ENCODE measurements around the gene CES1. TPM values are rescaled to one million over a fixed set of nuclear protein-coding genes. Genes with fewer than 3 reads are reported as not detected.
"Not testable (repeated sequence)": the region's sequence is repeated elsewhere in the genome, so short reads cannot be mapped to it uniquely, and the experiment has no call there.

The CES1 gene
- polyA plus RNA-seq, 1 experiment, result 1.4 TPM

DNA sequence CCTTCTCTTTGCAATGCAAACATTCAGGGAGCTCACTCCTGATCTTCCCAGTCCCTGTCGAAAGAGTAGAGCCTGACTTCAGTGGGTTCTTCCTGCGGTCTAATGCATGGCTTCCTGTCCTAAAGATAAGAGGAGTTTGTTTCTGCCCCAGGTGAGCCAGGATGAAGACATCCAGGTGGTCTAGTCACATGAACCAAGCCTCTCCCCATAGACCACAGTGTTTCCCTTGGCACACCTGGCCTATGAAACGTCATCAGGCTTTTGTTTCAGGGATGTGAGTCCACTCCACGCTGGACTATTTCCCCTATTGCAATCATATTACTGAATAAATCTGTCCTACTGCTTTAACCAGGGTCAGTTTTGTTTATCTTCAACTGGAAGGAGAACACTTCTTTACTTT lies 21.1 kb downstream of the CES1 start:
- ChIA-PET CTCF (no interaction called here), POLR2A (no interaction called here)
- H3K27ac ChIP-seq (ENCODE audit: low read depth, low read length), result no peak overlapping the region
- no peak for DNase-seq (ENCODE audit: low read depth, low spot score)
- no peak overlapping the region for H3K4me3 ChIP-seq (ENCODE audit: low read depth, low read length)
- H3K9me3 ChIP-seq (ENCODE audit: control insufficient read depth, insufficient read depth, low read length), result no peaks in the 10 kb centered on the region
- H3K27me3 ChIP-seq (ENCODE audit: control insufficient read depth, insufficient read depth, low read length), result no peaks in the 10 kb centered on the region
- no peak for TF ChIP-seq CTCF (IDR thresholded peaks at IDR 0.05; ENCODE audit: low read depth, low read length)

DNA sequence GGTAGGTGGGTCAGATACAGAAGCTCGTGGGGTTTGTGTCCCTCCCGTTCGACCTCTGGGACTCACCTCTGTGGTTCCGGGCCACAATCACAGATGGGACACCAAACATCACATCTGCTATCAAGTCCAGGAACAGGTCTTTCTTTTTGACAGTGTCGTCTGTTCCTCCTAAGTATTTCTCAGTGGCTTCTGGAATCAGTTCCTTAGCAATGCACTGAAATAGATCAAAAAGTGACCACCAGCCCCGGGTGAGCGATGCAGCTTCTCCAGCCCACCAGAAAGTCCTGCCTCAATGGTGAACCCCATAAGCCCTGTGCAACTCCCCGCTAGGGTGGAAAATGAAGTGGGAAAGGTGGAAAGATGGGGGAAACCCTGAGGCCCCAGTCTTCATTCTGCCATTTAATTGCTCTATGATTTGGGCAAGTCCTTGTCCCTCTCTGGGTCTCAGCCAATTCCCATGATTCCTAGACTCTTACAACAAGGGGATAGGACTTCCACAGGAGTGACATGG lies 22.4 kb downstream of the CES1 start:
- no peak for DNase-seq (ENCODE audit: low read depth, low spot score)
- Histone ChIP-seq H3K4me3 (ENCODE audit: low read depth, low read length) (no peak overlapping the region), H3K9me3 (ENCODE audit: control insufficient read depth, insufficient read depth, low read length) (no peaks in the 10 kb centered on the region), H3K27ac (ENCODE audit: low read depth, low read length) (no peak overlapping the region), H3K27me3 (ENCODE audit: control insufficient read depth, insufficient read depth, low read length) (no peaks in the 10 kb centered on the region)
- TF ChIP-seq CTCF (IDR thresholded peaks at IDR 0.05; ENCODE audit: low read depth, low read length), result no peak
- ChIA-PET CTCF (no interaction called here), POLR2A (no interaction called here)

DNA sequence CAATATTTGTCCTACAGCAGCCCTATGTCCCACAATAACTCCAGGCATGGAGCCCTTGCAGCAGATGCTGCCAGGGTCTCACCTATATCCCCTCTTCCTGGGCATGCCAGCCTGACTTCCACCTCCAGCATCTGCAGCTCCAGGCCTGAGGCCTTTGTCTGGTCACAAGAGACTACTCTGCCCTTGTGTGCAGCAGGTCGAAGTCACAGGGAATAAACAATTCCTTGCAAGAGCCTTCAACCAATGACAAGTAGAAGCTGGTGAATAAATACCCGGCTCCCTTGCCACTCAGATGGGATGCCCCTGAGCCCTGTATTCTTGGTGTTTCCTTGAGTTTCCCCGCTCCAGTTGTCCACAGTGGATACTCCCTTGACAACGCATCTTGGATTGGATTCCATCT lies 23.0 kb downstream of the CES1 start:
- H3K27ac ChIP-seq (ENCODE audit: low read depth, low read length), result no peak overlapping the region
- no peaks in the 10 kb centered on the region for H3K9me3 ChIP-seq (ENCODE audit: control insufficient read depth, insufficient read depth, low read length)
- no peak overlapping the region for H3K4me3 ChIP-seq (ENCODE audit: low read depth, low read length)
- ChIA-PET POLR2A (no interaction called here), CTCF (no interaction called here)
- H3K27me3 ChIP-seq (ENCODE audit: control insufficient read depth, insufficient read depth, low read length), result no peaks in the 10 kb centered on the region
- DNase-seq (ENCODE audit: low read depth, low spot score), result no peak
- no peak for TF ChIP-seq CTCF (IDR thresholded peaks at IDR 0.05; ENCODE audit: low read depth, low read length)

- Histone ChIP-seq H3K27me3 (ENCODE audit: control insufficient read depth, insufficient read depth, low read length) (no peaks in the 10 kb centered on the region), H3K9me3 (ENCODE audit: control insufficient read depth, insufficient read depth, low read length) (no peaks in the 10 kb centered on the region), H3K4me3 (ENCODE audit: low read depth, low read length) (no peak overlapping the region), H3K27ac (ENCODE audit: low read depth, low read length) (no peak overlapping the region)
- POLR2A ChIA-PET, result no interaction called here
- DNase-seq (ENCODE audit: low read depth, low spot score), result no peak
- TF ChIP-seq CTCF (IDR thresholded peaks at IDR 0.05; ENCODE audit: low read depth, low read length), result no peak
- CTCF ChIA-PET, result no interaction called here
These were observed 23.5 kb downstream of the CES1 start for GRCh38 chr16:55809386-55809785.

DNA sequence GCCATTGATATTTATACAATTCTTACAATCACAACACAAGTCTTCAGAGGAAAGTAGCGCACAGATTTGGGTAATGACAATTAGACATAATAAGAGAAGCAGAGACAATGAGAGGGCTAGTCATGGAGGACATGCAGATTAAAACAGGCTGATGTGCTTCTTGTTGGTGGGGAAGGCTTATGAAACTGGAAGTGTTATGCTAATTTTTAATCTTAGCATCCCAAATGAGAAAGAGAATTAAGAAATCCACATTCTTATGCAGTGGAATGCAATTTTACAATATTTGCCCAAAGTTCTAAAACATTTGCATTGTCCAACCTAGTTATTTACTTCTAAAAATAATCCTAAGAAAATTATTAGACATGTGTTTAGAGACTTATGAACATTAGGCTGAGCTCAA lies 24.6 kb downstream of the CES1 start:
- POLR2A ChIA-PET; DNase-seq (ENCODE audit: low read depth, low spot score); CTCF ChIA-PET; H3K9me3 ChIP-seq (ENCODE audit: control insufficient read depth, insufficient read depth, low read length); H3K27ac ChIP-seq (ENCODE audit: low read depth, low read length); H3K27me3 ChIP-seq (ENCODE audit: control insufficient read depth, insufficient read depth, low read length); H3K4me3 ChIP-seq (ENCODE audit: low read depth, low read length): not testable (repeated sequence)

GRCh38 chr16:55805104-55805503 lies 27.8 kb downstream of the CES1 start:
- H3K4me3 ChIP-seq (ENCODE audit: low read depth, low read length); CTCF ChIA-PET; H3K27ac ChIP-seq (ENCODE audit: low read depth, low read length); H3K27me3 ChIP-seq (ENCODE audit: control insufficient read depth, insufficient read depth, low read length); DNase-seq (ENCODE audit: low read depth, low spot score); POLR2A ChIA-PET; H3K9me3 ChIP-seq (ENCODE audit: control insufficient read depth, insufficient read depth, low read length): not testable (repeated sequence)

GRCh38 chr16:55803681-55804080 lies 29.2 kb downstream of the CES1 start:
- CTCF ChIA-PET; H3K27ac ChIP-seq (ENCODE audit: low read depth, low read length); DNase-seq (ENCODE audit: low read depth, low spot score); POLR2A ChIA-PET; H3K27me3 ChIP-seq (ENCODE audit: control insufficient read depth, insufficient read depth, low read length); H3K4me3 ChIP-seq (ENCODE audit: low read depth, low read length); H3K9me3 ChIP-seq (ENCODE audit: control insufficient read depth, insufficient read depth, low read length): not testable (repeated sequence)

DNA sequence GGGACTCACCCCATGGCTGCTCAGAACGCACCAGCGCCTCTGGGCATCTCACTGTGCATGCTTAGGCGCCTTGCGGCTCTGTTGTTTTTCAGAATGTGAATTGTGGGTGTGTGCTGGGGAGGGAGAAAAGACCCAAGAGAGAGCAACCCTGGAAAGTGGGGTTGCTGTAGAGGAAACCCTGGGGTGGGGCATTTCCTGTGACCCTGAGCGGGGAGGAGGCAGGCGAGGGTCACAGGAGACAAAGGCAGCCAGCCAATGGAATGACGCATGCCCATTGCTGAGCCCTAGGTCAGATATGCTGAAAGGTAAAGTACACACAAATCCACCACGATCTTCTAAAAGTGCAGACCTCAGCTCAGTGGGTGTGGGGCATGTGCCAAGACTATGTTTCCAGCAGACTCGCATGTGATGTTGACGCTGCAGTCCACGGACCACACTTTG lies 39.9 kb downstream of the CES1 start:
- CTCF ChIA-PET; DNase-seq (ENCODE audit: low read depth, low spot score); POLR2A ChIA-PET: not testable (repeated sequence)

DNA sequence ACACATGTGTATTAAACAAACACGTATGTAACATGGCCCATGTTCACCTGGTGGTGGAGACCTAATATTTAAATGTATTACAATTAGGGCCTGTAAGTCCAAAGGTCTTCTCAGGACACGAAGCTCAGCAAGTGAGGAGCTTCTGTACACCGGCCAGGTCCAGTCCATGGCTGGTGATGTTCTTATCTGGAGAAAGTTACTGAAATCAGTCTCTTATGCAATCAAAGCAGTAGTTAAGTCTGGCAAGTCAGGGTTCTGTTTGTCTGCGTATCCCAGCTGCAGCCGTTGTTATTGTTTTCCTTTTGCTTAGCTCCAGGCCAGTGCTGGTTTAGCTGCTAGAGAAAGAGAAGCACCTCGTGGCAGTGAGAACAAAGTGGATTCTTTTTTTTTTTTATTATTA lies 41.4 kb downstream of the CES1 start:
- H3K9me3 ChIP-seq (ENCODE audit: control insufficient read depth, insufficient read depth, low read length); H3K27me3 ChIP-seq (ENCODE audit: control insufficient read depth, insufficient read depth, low read length); POLR2A ChIA-PET; H3K4me3 ChIP-seq (ENCODE audit: low read depth, low read length); CTCF ChIA-PET; H3K27ac ChIP-seq (ENCODE audit: low read depth, low read length); DNase-seq (ENCODE audit: low read depth, low spot score): not testable (repeated sequence)

More for the DNA sequence above, 39.9 kb downstream of the CES1 start:
- not testable (repeated sequence) for H3K9me3 ChIP-seq (ENCODE audit: control insufficient read depth, insufficient read depth, low read length); H3K27ac ChIP-seq (ENCODE audit: low read depth, low read length); H3K27me3 ChIP-seq (ENCODE audit: control insufficient read depth, insufficient read depth, low read length); H3K4me3 ChIP-seq (ENCODE audit: low read depth, low read length)
